BLaER1 treated with 17β-estradiol and CSF1 and Interleukin-3, amounts not matched to agents 10 nM and 100 nM (cell line): Measurements from ENCODE around the gene MAD1L1.

Experiments
- H3K27ac ChIP-seq, 11 experiments: shearing (Covaris generic); formaldehyde crosslinking; 2 replicates each; pipeline ENCODE4 v1.8.1; 2022
- H3K27me3 ChIP-seq, 11 experiments: shearing (Covaris generic); formaldehyde crosslinking; 2 replicates each; pipeline ENCODE4 v1.8.1; 2022
- H3K36me3 ChIP-seq, 11 experiments: shearing (Covaris generic); formaldehyde crosslinking; 2 replicates each; pipeline ENCODE4 v1.8.1; 2022
- H3K4me1 ChIP-seq, 10 experiments: shearing (Covaris generic); formaldehyde crosslinking; 2 replicates each; pipeline ENCODE4 v1.8.1; 2022
- H3K4me2 ChIP-seq, 11 experiments: shearing (Covaris generic); formaldehyde crosslinking; 2 replicates each; pipeline ENCODE4 v1.8.1; 2022
- H3K4me3 ChIP-seq, 10 experiments: shearing (Covaris generic); formaldehyde crosslinking; 2 replicates each; pipeline ENCODE4 v1.8.1; 2022
- H3K9ac ChIP-seq, 11 experiments: shearing (Covaris generic); formaldehyde crosslinking; 2 replicates each; pipeline ENCODE4 v1.8.1; 2022
- H3K9me3 ChIP-seq, 11 experiments: shearing (Covaris generic); formaldehyde crosslinking; replicated peaks in 1 of 11; 2 replicates each; pipeline ENCODE4 v1.8.1; 2022
- H4K20me1 ChIP-seq, 11 experiments: shearing (Covaris generic); formaldehyde crosslinking; 2 replicates each; pipeline ENCODE4 v1.8.1; 2022
- Cebpa-rat ChIP-seq, 11 experiments: shearing (Covaris generic); IDR thresholded peaks; 2 replicates each; pipeline ENCODE4 v1.8.1; 2022

Gene MAD1L1

GRCh38 chr7:1804310-1804709 is 428.4 kb downstream of the MAD1L1 start:
- Histone ChIP-seq H3K9ac (no peak overlapping the region), H3K4me2 (no peak overlapping the region), H3K27ac (no peak overlapping the region), H3K27me3 (no peaks in the 10 kb centered on the region), H4K20me1 (0 out of 22 replicates have a peak, but pooled peaks cover 0 to under 1% (median 0%) of the 10 kb centered on the region in 11 experiments), H3K4me3 (no peak overlapping the region), H3K36me3 (no peaks in the 10 kb centered on the region), H3K9me3 (peaks cover 0 to 27% (median 13%) of the 10 kb centered on the region in 11 experiments; a peak in 12 of 22 replicates), H3K4me1 (peaks cover 0 to 3% (median 0%) of the 10 kb centered on the region in 10 experiments; a peak in 1 of 20 replicates)
- TF ChIP-seq Cebpa-rat (IDR thresholded peaks at IDR 0.05): no peak

- H4K20me1 ChIP-seq: no peaks in the 10 kb centered on the region
- H3K9me3 ChIP-seq: peaks cover 0 to 28% (median 13%) of the 10 kb centered on the region in 11 experiments; a peak in 12 of 22 replicates
- TF ChIP-seq Cebpa-rat (IDR thresholded peaks at IDR 0.05): no peak
- H3K4me2 ChIP-seq: no peak overlapping the region
- peaks cover 0 to 3% (median 0%) of the 10 kb centered on the region in 10 experiments; a peak in 1 of 20 replicates for H3K4me1 ChIP-seq
- H3K36me3 ChIP-seq: no peaks in the 10 kb centered on the region
- no peaks in the 10 kb centered on the region for H3K27me3 ChIP-seq
- no peak overlapping the region for H3K4me3 ChIP-seq
- no peak overlapping the region for H3K27ac ChIP-seq
- H3K9ac ChIP-seq: no peak overlapping the region
Measured at GRCh38 chr7:1802899-1803298, 429.8 kb downstream of the MAD1L1 start.

DNA sequence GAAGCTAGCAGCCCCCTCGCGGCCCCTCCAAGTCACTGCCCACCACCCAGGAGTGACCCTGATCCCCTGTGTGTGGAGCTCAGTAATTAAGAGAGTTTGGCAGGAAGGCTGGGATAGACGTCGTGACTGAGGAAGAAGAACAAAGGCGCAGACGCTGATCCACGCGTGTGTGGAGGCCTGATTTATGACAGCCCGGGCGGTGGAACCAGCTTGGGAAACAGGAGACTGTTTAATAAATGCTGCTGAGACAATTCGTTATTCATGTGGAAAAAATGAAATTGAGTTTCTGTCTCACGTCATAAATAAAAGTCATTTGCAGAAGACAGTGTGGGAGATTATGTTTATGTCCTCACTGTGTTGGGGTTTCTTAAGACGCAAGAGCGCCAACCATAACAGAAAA is 431.8 kb downstream of the MAD1L1 start:
- no peak for TF ChIP-seq Cebpa-rat (IDR thresholded peaks at IDR 0.05)
- H3K9ac ChIP-seq: no peak overlapping the region
- no peaks in the 10 kb centered on the region for H4K20me1 ChIP-seq
- H3K36me3 ChIP-seq: no peaks in the 10 kb centered on the region
- no peak overlapping the region for H3K4me3 ChIP-seq
- no peak overlapping the region for H3K27ac ChIP-seq
- H3K4me1 ChIP-seq: peaks cover 0 to 3% (median 0%) of the 10 kb centered on the region in 10 experiments; a peak in 1 of 20 replicates
- H3K27me3 ChIP-seq: no peaks in the 10 kb centered on the region
- H3K9me3 ChIP-seq: peaks cover 3 to 33% (median 16%) of the 10 kb centered on the region in 11 experiments; a peak in 21 of 22 replicates
- H3K4me2 ChIP-seq: no peak overlapping the region

- H3K36me3 ChIP-seq: no peaks in the 10 kb centered on the region
- H3K9ac ChIP-seq: no peak overlapping the region
- TF ChIP-seq Cebpa-rat (IDR thresholded peaks at IDR 0.05): no peak
- no peak overlapping the region for H3K4me3 ChIP-seq
- H3K27me3 ChIP-seq: no peaks in the 10 kb centered on the region
- no peak overlapping the region for H3K27ac ChIP-seq
- peaks cover 0 to 3% (median 0%) of the 10 kb centered on the region in 10 experiments; a peak in 1 of 20 replicates for H3K4me1 ChIP-seq
- H3K4me2 ChIP-seq: no peak overlapping the region
- peaks cover 30 to 54% (median 39%) of the 10 kb centered on the region in 11 experiments for H3K9me3 ChIP-seq
- H4K20me1 ChIP-seq: no peaks in the 10 kb centered on the region
Measured at GRCh38 chr7:1798191-1798590, 434.6 kb downstream of the MAD1L1 start.

DNA sequence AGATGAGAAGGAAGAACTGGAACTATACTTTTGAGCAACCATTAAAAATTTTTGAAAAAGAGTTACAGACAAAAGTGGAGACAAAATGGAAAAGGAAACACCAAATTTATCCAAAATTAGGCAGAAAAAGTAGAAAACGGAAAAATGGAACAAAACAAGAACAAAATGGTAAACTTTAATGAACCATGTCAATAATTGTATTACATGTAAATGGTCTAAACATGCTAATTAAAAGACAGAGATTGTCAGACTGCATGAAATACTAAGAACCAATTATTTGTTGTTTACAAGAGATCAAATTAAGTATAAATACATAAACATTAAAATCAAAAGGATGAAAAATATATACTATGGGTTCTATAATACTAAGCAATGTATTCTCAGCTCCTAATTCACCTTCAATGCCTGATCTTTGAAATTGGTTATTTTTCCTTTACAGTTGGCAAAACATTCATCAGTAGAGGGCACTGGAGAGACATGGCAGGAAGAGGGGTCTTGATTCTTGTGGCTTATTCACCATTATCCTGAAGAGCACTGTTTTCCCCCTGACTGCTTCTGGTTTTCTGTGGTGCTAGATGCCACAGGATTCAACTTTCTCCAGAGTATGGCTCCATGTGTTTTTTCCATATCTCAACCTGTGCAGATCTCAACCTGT is 437.7 kb downstream of the MAD1L1 start:
- H3K36me3 ChIP-seq: no peaks in the 10 kb centered on the region
- H3K4me2 ChIP-seq: no peak overlapping the region
- no peak for TF ChIP-seq Cebpa-rat (IDR thresholded peaks at IDR 0.05)

GRCh38 chr7:1787681-1788235 is 445.0 kb downstream of the MAD1L1 start:
- no peaks in the 10 kb centered on the region for H4K20me1 ChIP-seq
- no peaks in the 10 kb centered on the region for H3K4me1 ChIP-seq
- H3K36me3 ChIP-seq: no peaks in the 10 kb centered on the region
- H3K9ac ChIP-seq: no peak overlapping the region
- TF ChIP-seq Cebpa-rat (IDR thresholded peaks at IDR 0.05): no peak
- H3K4me3 ChIP-seq: no peak overlapping the region
- no peak overlapping the region for H3K4me2 ChIP-seq
- no peak overlapping the region for H3K27ac ChIP-seq
- no peaks in the 10 kb centered on the region for H3K27me3 ChIP-seq
- H3K9me3 ChIP-seq: peaks cover 24 to 38% (median 29%) of the 10 kb centered on the region in 11 experiments

More for the DNA sequence above, 437.7 kb downstream of the MAD1L1 start:
- H3K27me3 ChIP-seq: no peaks in the 10 kb centered on the region
- peaks cover 0 to under 1% (median 0%) of the 10 kb centered on the region in 10 experiments; a peak in 1 of 20 replicates for H3K4me1 ChIP-seq
- no peak overlapping the region for H3K27ac ChIP-seq
- no peak overlapping the region; a peak in 2 of 20 replicates for H3K4me3 ChIP-seq
- peaks cover 42 to 60% (median 46%) of the 10 kb centered on the region in 11 experiments for H3K9me3 ChIP-seq
- H3K9ac ChIP-seq: no peak overlapping the region
- no peaks in the 10 kb centered on the region for H4K20me1 ChIP-seq

GRCh38 chr7:1787241-1787640 is 445.5 kb downstream of the MAD1L1 start:
- Histone ChIP-seq H3K4me3 (no peak overlapping the region), H4K20me1 (no peaks in the 10 kb centered on the region), H3K4me1 (no peaks in the 10 kb centered on the region), H3K9ac (no peak overlapping the region), H3K9me3 (peaks cover 20 to 33% (median 27%) of the 10 kb centered on the region in 11 experiments), H3K36me3 (no peaks in the 10 kb centered on the region), H3K27me3 (no peaks in the 10 kb centered on the region), H3K4me2 (no peak overlapping the region), H3K27ac (no peak overlapping the region)
- TF ChIP-seq Cebpa-rat (IDR thresholded peaks at IDR 0.05): no peak

- Histone ChIP-seq H3K36me3 (no peaks in the 10 kb centered on the region), H3K4me1 (no peaks in the 10 kb centered on the region), H3K4me3 (no peak overlapping the region), H4K20me1 (no peaks in the 10 kb centered on the region), H3K9me3 (peaks cover 14 to 22% (median 20%) of the 10 kb centered on the region in 11 experiments), H3K27ac (no peak overlapping the region), H3K4me2 (no peak overlapping the region), H3K27me3 (no peaks in the 10 kb centered on the region), H3K9ac (no peak overlapping the region)
- TF ChIP-seq Cebpa-rat (IDR thresholded peaks at IDR 0.05): no peak
Measured at GRCh38 chr7:1785839-1786238, 446.9 kb downstream of the MAD1L1 start.

- no peak overlapping the region for H3K9ac ChIP-seq
- H3K9me3 ChIP-seq: peaks cover 24 to 38% (median 32%) of the 10 kb centered on the region in 11 experiments
- H3K4me1 ChIP-seq: no peaks in the 10 kb centered on the region
- no peaks in the 10 kb centered on the region for H4K20me1 ChIP-seq
- no peaks in the 10 kb centered on the region for H3K36me3 ChIP-seq
- TF ChIP-seq Cebpa-rat (IDR thresholded peaks at IDR 0.05): no peak
- H3K27ac ChIP-seq: no peak overlapping the region
- H3K4me2 ChIP-seq: no peak overlapping the region
- no peaks in the 10 kb centered on the region for H3K27me3 ChIP-seq
- H3K4me3 ChIP-seq: no peak overlapping the region
Measured at GRCh38 chr7:1781369-1781768, 451.4 kb downstream of the MAD1L1 start.
